Psoas muscle (tissue), 8 donors: ENCODE measurements around the gene ATP1A3. TPM values are rescaled to one million over a fixed set of nuclear protein-coding genes. Genes with fewer than 3 reads are reported as not detected.

Experiments
- ATAC-seq, 4 donors: fragments of 200-7000 bp; cut with Tn5 transposase; one replicate each; pipeline ENCODE4 v1.9.1; 2020; ENCODE audit warnings: moderate library complexity in 3 of 4, mild to moderate bottlenecking in 2 of 4
- DNase-seq, 2 donors: peaks; one replicate each; pipeline ENCODE4 v3.0.0-alpha.2; 2020
- H3K27ac ChIP-seq: fragments of 200-600 bp; one replicate; pipeline ENCODE4 v1.8.0; 2022
- H3K27me3 ChIP-seq, 3 donors: fragments of 200-600 bp in 1 of 3; one replicate each; pipeline versions ENCODE4 v1.6.1 to v1.8.0; 2013 to 2022; ENCODE audit warnings: low read length in 2 of 3, mild to moderate bottlenecking in 2 of 3, moderate library complexity in 1 of 3; ENCODE audit not compliant: insufficient read depth in 3 of 3
- H3K36me3 ChIP-seq, 2 donors: fragments of 200-600 bp in 1 of 2; one replicate each; pipeline versions ENCODE4 v1.6.1 to v1.8.0; 2013 to 2022; ENCODE audit warnings: low read depth in 1 of 2, mild to moderate bottlenecking in 1 of 2, moderate library complexity in 1 of 2; ENCODE audit not compliant: insufficient read depth in 1 of 2
- H3K4me1 ChIP-seq: fragments of 200-600 bp; one replicate; pipeline ENCODE4 v1.8.0; 2022
- H3K4me3 ChIP-seq: fragments of 200-600 bp; one replicate; pipeline ENCODE4 v1.8.0; 2022; ENCODE audit warnings: mild to moderate bottlenecking
- H3K9me3 ChIP-seq: fragments of 200-600 bp; one replicate; pipeline ENCODE4 v1.8.0; 2022
- WGBS, 3 donors: extraction: QIAGEN DNeasy Blood & Tissue Kit; methylation state at CpG; one replicate each; pipeline versions ENCODE4 v1.1.6 to v1.1.7; 2013; 5-methylcytosine and 5-hydroxymethylcytosine counted together
- intact Hi-C, 2 donors: fragments of 100-400 bp; cut with DNase I; formaldehyde crosslinking; loops; one replicate each; pipeline versions ENCODE4 v1.11.0 to v1.14.2; 2022
- polyA plus RNA-seq, 3 donors: library from polyadenylated mRNA; stranded (reverse); fragments of 200-250 nt; gene quantifications; one replicate each; pipeline ENCODE4 v1.2.3, GENCODE V29; 2013
- total RNA-seq, 4 donors: library from RNA; stranded (reverse); fragmentation: NEBNext Ultra II Directional in 2 of 4; extraction: Animal tissue kit (Norgen Biotek cat#: 25700) in 2 of 4; gene quantifications; one replicate each; pipeline versions ENCODE4 v1.2.1 to v1.2.4, GENCODE V29; 2021 to 2023
- TF ChIP-seq, protein P1 (sequence below): fragments of 200-600 bp; IDR thresholded peaks from one replicate; pipeline ENCODE4 v1.8.0; 2022; ENCODE audit warnings: antibody characterized with exemption
- donor health status: healthy with polysubstance abuse.
- donor health status: DM: no; HTN: no; CAD: no; lungs with moderate emphysema.
- donor health status: Bipolar disorder and iron deficiency.
- donor health status: healthy.
- donor health status: DM: yes; HTN: yes; CAD: no.
- donor health status: DM: no; HTN: no; CAD: no.
- donor health status: DM: no; HTN: no; CAD: no.
- donor health status: DM: yes; HTN: yes; CAD: no.

Gene ATP1A3
- total and polyA plus RNA-seq, 7 donors = 0.12 to 0.24 (median 0.16) TPM; not detected in 3

DNA sequence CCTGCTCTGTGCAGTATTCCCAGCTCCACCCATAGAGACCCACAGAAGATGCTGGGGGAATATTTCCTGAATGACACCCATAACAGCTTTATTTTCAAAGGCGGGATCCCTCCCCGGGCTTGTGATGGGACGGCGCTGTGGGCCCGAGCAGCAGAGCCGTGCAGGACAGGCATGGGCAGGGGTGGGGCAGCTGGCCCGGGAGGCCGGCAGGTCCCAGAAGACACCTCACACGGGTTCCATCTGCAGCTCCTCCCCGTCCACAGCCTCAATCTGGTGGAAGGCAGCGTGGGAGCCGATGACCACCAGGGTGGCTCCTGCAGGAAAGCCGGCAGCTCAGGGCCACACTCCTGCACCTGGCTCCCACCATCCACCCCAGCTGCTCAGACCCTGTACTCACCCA, 37.4 kb downstream of the ATP1A3 start:
- Histone ChIP-seq H3K4me1 (peaks cover 16% of the 10 kb centered on the region), H3K27me3 (no peaks in the 10 kb centered on the region), H3K4me3 (no peak overlapping the region), H3K9me3 (no peaks in the 10 kb centered on the region), H3K27ac (no peak overlapping the region), H3K36me3 (peaks cover 0 to 21% of the 10 kb centered on the region in 2 donors)
- 79 to 87% (median 83%) methylated on average over 13 of the region's 13 CpGs for WGBS, 3 donors
- DNase-seq (no peak), ATAC-seq (no peak)
- TF ChIP-seq, protein P1, sequence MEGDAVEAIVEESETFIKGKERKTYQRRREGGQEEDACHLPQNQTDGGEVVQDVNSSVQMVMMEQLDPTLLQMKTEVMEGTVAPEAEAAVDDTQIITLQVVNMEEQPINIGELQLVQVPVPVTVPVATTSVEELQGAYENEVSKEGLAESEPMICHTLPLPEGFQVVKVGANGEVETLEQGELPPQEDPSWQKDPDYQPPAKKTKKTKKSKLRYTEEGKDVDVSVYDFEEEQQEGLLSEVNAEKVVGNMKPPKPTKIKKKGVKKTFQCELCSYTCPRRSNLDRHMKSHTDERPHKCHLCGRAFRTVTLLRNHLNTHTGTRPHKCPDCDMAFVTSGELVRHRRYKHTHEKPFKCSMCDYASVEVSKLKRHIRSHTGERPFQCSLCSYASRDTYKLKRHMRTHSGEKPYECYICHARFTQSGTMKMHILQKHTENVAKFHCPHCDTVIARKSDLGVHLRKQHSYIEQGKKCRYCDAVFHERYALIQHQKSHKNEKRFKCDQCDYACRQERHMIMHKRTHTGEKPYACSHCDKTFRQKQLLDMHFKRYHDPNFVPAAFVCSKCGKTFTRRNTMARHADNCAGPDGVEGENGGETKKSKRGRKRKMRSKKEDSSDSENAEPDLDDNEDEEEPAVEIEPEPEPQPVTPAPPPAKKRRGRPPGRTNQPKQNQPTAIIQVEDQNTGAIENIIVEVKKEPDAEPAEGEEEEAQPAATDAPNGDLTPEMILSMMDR = no peak
- intact Hi-C loops = loop anchor here (5.0 kb wide), 2 partner anchors 74 to 94 kb away; partner anchors contain the start of genes RPS19 (in 2 of the 2) and ARHGEF1 (in 1 of the 2)

DNA sequence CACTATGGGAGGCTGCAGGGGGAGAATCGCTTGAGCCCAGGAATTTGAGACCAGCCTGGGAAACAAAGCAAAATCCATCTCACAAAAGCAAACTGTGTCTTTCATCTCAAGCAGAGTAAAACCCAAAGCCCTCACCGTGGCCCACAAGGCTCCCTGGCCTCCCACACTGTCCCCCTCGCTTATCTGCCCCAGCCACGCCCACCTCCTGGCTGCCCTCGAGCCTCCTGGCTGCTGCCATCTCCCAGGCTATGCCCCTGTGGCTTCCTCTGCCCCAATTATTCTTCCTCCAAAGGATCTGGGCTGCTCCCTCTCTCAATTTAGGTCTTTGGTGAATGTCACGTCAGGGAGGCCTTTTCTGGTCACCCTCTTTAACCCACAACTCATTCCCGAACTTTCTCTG, 38.5 kb downstream of the ATP1A3 start:
- H3K4me1 ChIP-seq = peaks cover 16% of the 10 kb centered on the region
- DNase-seq (no peak), ATAC-seq (no peak)
- intact Hi-C loops = loop anchor here (5.0 kb wide), 2 partner anchors 73 to 93 kb away; partner anchors contain the start of genes RPS19 (in 2 of the 2) and ARHGEF1 (in 1 of the 2)
- H3K36me3 ChIP-seq = peaks cover 0 to 21% of the 10 kb centered on the region in 2 donors
- H3K27ac ChIP-seq = no peak overlapping the region
- no peaks in the 10 kb centered on the region for H3K9me3 ChIP-seq
- H3K4me3 ChIP-seq = no peak overlapping the region
- TF ChIP-seq, protein P1 = no peak
- no peaks in the 10 kb centered on the region for H3K27me3 ChIP-seq
- 73 to 78% (median 76%) methylated on average over 7 of the region's 7 CpGs for WGBS, 3 donors

DNA sequence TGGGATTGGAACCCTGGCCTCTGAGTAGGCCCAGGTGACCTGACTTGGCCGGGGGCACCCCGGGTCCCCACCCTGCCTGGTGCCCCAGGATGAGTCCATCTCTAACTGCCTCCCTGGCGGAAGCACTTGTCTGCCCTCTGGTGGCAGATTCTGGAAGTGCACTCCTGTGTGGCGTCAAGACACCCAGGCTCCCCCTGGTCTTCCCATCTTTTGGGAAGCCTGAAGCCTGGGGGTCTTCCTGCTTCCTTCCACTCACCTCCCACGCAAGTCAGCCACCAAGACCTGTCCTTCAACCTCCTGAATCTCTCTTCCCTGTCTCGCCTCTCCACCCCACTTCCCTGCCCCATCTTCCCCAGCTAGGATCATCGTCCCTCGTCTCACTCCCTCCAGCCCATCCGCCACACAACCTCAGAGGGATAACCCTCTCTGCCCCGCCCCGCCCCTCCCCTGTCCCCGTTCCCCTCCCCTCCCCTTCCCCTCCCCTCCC, 42.3 kb downstream of the ATP1A3 start:
- peak; percentile 65 to 87 (median 78) for ATAC-seq
- Histone ChIP-seq H3K27me3 (no peaks in the 10 kb centered on the region), H3K4me3 (no peak overlapping the region), H3K4me1 (no peaks in the 10 kb centered on the region), H3K36me3 (peaks cover 0 to 17% of the 10 kb centered on the region in 2 donors), H3K9me3 (no peaks in the 10 kb centered on the region), H3K27ac (no peak overlapping the region)
- WGBS, 3 donors = 2 to 6% (median 3%) methylated on average over 10 to 12 of the region's 12 CpGs
- DNase-seq = peak; percentile 76 to 88
- TF ChIP-seq, protein P1 = peak; percentile 99
- intact Hi-C loops = no loop called here

DNA sequence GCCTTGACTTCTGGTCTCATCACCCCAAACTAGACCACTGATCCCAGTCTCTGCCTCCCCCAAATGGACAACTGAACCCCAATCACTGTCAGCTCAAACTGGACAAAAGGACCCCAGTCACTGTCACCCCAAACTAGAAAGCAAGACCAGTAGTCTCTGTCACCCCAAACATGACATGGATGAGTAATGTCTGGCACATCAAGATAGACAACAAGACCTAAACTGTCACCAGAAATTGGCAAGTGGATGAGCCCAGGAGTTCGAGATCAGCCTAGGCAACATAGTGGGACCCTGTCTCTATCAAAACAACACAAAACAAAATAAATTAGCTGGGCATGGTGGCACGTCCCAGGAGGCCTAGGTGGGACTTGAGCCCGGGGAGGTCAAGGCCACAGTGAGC, 46.9 kb downstream of the ATP1A3 start:
- TF ChIP-seq, protein P1 = no peak
- Histone ChIP-seq H3K27ac (no peak overlapping the region), H3K36me3 (no peaks in the 10 kb centered on the region), H3K9me3 (no peaks in the 10 kb centered on the region), H3K27me3 (peaks cover 0 to 6% (median 2%) of the 10 kb centered on the region in 3 donors), H3K4me1 (no peaks in the 10 kb centered on the region), H3K4me3 (no peak overlapping the region)
- ATAC-seq = no peak
- WGBS, 3 donors = 80 to 88% (median 83%) methylated on average over 3 of the region's 3 CpGs
- intact Hi-C loops = no loop called here
- DNase-seq = no peak
